ENCODE measurements around the gene WNT11.

WNT11 gene

GRCh38 chr11:76234416-76235232 lies 28.3 kb upstream of the WNT11 start:
- H3K27me3 Mint-ChIP-seq = peaks cover 11 to 12% of the 10 kb centered on the region in 2 donors
- DNase-seq (peak; percentile 48), ATAC-seq (replicated peaks) (peak; percentile 36 to 52)
- H3K4me3 Mint-ChIP-seq = peak overlapping the region; percentile 95 to 99
- peaks cover 0 to 3% of the 10 kb centered on the region in 2 donors for H3K9me3 Mint-ChIP-seq
- peaks cover 40 to 56% of the 10 kb centered on the region in 2 donors for H3K4me1 Mint-ChIP-seq
- H3K27ac Mint-ChIP-seq = peak overlapping the region; percentile 99
- peaks cover 10 to 11% of the 10 kb centered on the region in 2 donors for H3K36me3 Mint-ChIP-seq

- Mint-ChIP-seq H3K9me3 (peaks cover 0 to 3% of the 10 kb centered on the region in 2 donors), H3K27ac (peak overlapping the region; percentile 99), H3K36me3 (peaks cover 10 to 11% of the 10 kb centered on the region in 2 donors), H3K27me3 (peaks cover 11 to 12% of the 10 kb centered on the region in 2 donors), H3K4me3 (peak overlapping the region; percentile 95 to 99), H3K4me1 (peaks cover 40 to 56% of the 10 kb centered on the region in 2 donors)
- DNase-seq (peak; percentile 41), ATAC-seq (replicated peaks) (peak in 1 of 2 donors; percentile 26)
Observed at GRCh38 chr11:76234021-76234415, 27.7 kb upstream of the WNT11 start.

GRCh38 chr11:76233196-76233921 lies 27.1 kb upstream of the WNT11 start:
- peak overlapping the region; percentile 95 to 99 for H3K4me3 Mint-ChIP-seq
- H3K27me3 Mint-ChIP-seq = peaks cover 11 to 12% of the 10 kb centered on the region in 2 donors
- ATAC-seq (replicated peaks) = no peak
- H3K36me3 Mint-ChIP-seq = peaks cover 10 to 11% of the 10 kb centered on the region in 2 donors
- H3K27ac Mint-ChIP-seq = peak overlapping the region; percentile 80
- H3K4me1 Mint-ChIP-seq = peaks cover 40 to 56% of the 10 kb centered on the region in 2 donors
- DNase-seq = no peak
- peaks cover 0 to 3% of the 10 kb centered on the region in 2 donors for H3K9me3 Mint-ChIP-seq

GRCh38 chr11:76232026-76232665 lies 25.8 kb upstream of the WNT11 start:
- Mint-ChIP-seq H3K27me3 (peaks cover 11 to 12% of the 10 kb centered on the region in 2 donors), H3K4me1 (peaks cover 40 to 56% of the 10 kb centered on the region in 2 donors), H3K9me3 (peaks cover 0 to 3% of the 10 kb centered on the region in 2 donors), H3K27ac (no peak overlapping the region), H3K36me3 (peaks cover 10 to 11% of the 10 kb centered on the region in 2 donors), H3K4me3 (peak overlapping the region in 1 of 2 donors; percentile 44)
- DNase-seq (no peak), ATAC-seq (replicated peaks) (no peak)

- peaks cover 10 to 11% of the 10 kb centered on the region in 2 donors for H3K36me3 Mint-ChIP-seq
- no peak for ATAC-seq (replicated peaks)
- DNase-seq = no peak
- H3K27me3 Mint-ChIP-seq = peaks cover 11% of the 10 kb centered on the region in 2 donors
- H3K27ac Mint-ChIP-seq = no peak overlapping the region
- H3K4me3 Mint-ChIP-seq = no peak overlapping the region
- peaks cover 37 to 50% of the 10 kb centered on the region in 2 donors for H3K4me1 Mint-ChIP-seq
- H3K9me3 Mint-ChIP-seq = peaks cover 0 to 3% of the 10 kb centered on the region in 2 donors
Observed at GRCh38 chr11:76231121-76231738, 24.9 kb upstream of the WNT11 start.

GRCh38 chr11:76230392-76230791 lies 24.1 kb upstream of the WNT11 start:
- Mint-ChIP-seq H3K9me3 (peaks cover 0 to 2% of the 10 kb centered on the region in 2 donors), H3K4me1 (peaks cover 29 to 41% of the 10 kb centered on the region in 2 donors), H3K27me3 (peaks cover 3% of the 10 kb centered on the region in 2 donors), H3K4me3 (no peak overlapping the region), H3K27ac (peak overlapping the region; percentile 9), H3K36me3 (peaks cover 2 to 3% of the 10 kb centered on the region in 2 donors)
- DNase-seq (no peak), ATAC-seq (replicated peaks) (no peak)

- no peak for ATAC-seq (replicated peaks)
- DNase-seq = no peak
- Mint-ChIP-seq H3K27me3 (no peaks in the 10 kb centered on the region), H3K36me3 (no peaks in the 10 kb centered on the region), H3K9me3 (no peaks in the 10 kb centered on the region), H3K4me3 (no peak overlapping the region), H3K27ac (peak overlapping the region; percentile 51), H3K4me1 (peaks cover 25 to 35% of the 10 kb centered on the region in 2 donors)
Observed at GRCh38 chr11:76229690-76230240, 23.5 kb upstream of the WNT11 start.

GRCh38 chr11:76228875-76229149 lies 22.5 kb upstream of the WNT11 start:
- no peak for DNase-seq
- Mint-ChIP-seq H3K27me3 (no peaks in the 10 kb centered on the region), H3K4me1 (peaks cover 20 to 26% of the 10 kb centered on the region in 2 donors)

GRCh38 chr11:76228071-76228874 lies 22.0 kb upstream of the WNT11 start:
- Mint-ChIP-seq H3K9me3 (no peaks in the 10 kb centered on the region), H3K4me3 (no peak overlapping the region), H3K4me1 (peaks cover 14 to 20% of the 10 kb centered on the region in 2 donors), H3K27me3 (no peaks in the 10 kb centered on the region), H3K36me3 (no peaks in the 10 kb centered on the region), H3K27ac (no peak overlapping the region)
- no peak for DNase-seq
- ATAC-seq (replicated peaks) = no peak

More at GRCh38 chr11:76228875-76229149, 22.5 kb upstream of the WNT11 start:
- ATAC-seq (replicated peaks) = no peak
- Mint-ChIP-seq H3K27ac (no peak overlapping the region), H3K36me3 (no peaks in the 10 kb centered on the region), H3K4me3 (no peak overlapping the region), H3K9me3 (no peaks in the 10 kb centered on the region)

GRCh38 chr11:76226626-76227025 lies 20.3 kb upstream of the WNT11 start:
- Mint-ChIP-seq H3K27me3 (peaks cover 0 to 5% of the 10 kb centered on the region in 2 donors), H3K36me3 (no peaks in the 10 kb centered on the region)

GRCh38 chr11:76225122-76225611 lies 18.9 kb upstream of the WNT11 start:
- H3K27me3 Mint-ChIP-seq = peaks cover 0 to 5% of the 10 kb centered on the region in 2 donors
- no peak for DNase-seq
- H3K27ac Mint-ChIP-seq = no peak overlapping the region
- H3K9me3 Mint-ChIP-seq = peaks cover 0 to 2% of the 10 kb centered on the region in 2 donors
- H3K36me3 Mint-ChIP-seq = no peaks in the 10 kb centered on the region
- H3K4me1 Mint-ChIP-seq = peaks cover 0 to 2% of the 10 kb centered on the region in 2 donors
- H3K4me3 Mint-ChIP-seq = no peak overlapping the region
- no peak for ATAC-seq (replicated peaks)

More at GRCh38 chr11:76226626-76227025, 20.3 kb upstream of the WNT11 start:
- no peak for DNase-seq
- peaks cover 3 to 6% of the 10 kb centered on the region in 2 donors for H3K4me1 Mint-ChIP-seq
- no peak overlapping the region for H3K27ac Mint-ChIP-seq
- ATAC-seq (replicated peaks) = no peak
- H3K9me3 Mint-ChIP-seq = no peaks in the 10 kb centered on the region
- no peak overlapping the region for H3K4me3 Mint-ChIP-seq

- H3K4me3 Mint-ChIP-seq = no peak overlapping the region
Observed at GRCh38 chr11:76224461-76225121, 18.3 kb upstream of the WNT11 start.

More at GRCh38 chr11:76224461-76225121, 18.3 kb upstream of the WNT11 start:
- Mint-ChIP-seq H3K36me3 (no peaks in the 10 kb centered on the region), H3K9me3 (peaks cover 0 to 2% of the 10 kb centered on the region in 2 donors), H3K27me3 (peaks cover under 1 to 5% of the 10 kb centered on the region in 2 donors), H3K27ac (no peak overlapping the region), H3K4me1 (no peaks in the 10 kb centered on the region)
- ATAC-seq (replicated peaks) (no peak), DNase-seq (no peak)

Data from stimulated activated naive B cell treated with anti-CD40 and anti-IgM and Interleukin-4, amounts not matched to agents 10 μg/mL and 1 μg/mL and 100 μg/mL, for 72 hours (primary cell).